PC-9 (cell line): ENCODE measurements around the gene REEP6. TPM values are rescaled to one million over a fixed set of nuclear protein-coding genes. Genes with fewer than 3 reads are reported as not detected.
A peak's percentile ranks its signal among the peaks of the same experiment; 100 is the strongest.

Experiments
- BruUV-seq: library from RNA; stranded (reverse); fragments of 400-500 nt; replicated peaks from 2 replicates; lab custom pipeline; 2021; lab: Mats Ljungman, UMichigan
- CTCF ChIA-PET: fragments of 300-600 bp; sonication (Branson Sonifier 250); formaldehyde crosslinking; loops from one replicate; lab custom pipeline; 2022; ENCODE audit warnings: antibody characterized with exemption; lab: Charles Lee
- POLR2A ChIA-PET: fragments of 300-600 bp; sonication (Branson Sonifier 250); formaldehyde crosslinking; loops from one replicate; lab custom pipeline; 2022; ENCODE audit warnings: antibody characterized with exemption; ENCODE audit not compliant: unreplicated experiment; lab: Charles Lee
- DNase-seq, 2 experiments: peaks; one replicate each; pipeline versions ENCODE4 v3.0.0 to v3.0.0-alpha.2; 2015 to 2022; ENCODE audit warnings: mixed read lengths in 1 of 2
- H2AFZ ChIP-seq: fragments of 200-600 bp; sonication (generic); 2 replicates; pipeline ENCODE4 v1.8.1; 2017; ENCODE audit warnings: antibody characterized with exemption
- H3F3A ChIP-seq: fragments of 200-600 bp; sonication (generic); 2 replicates; pipeline ENCODE4 v1.8.1; 2017; ENCODE audit warnings: antibody characterized with exemption, mild to moderate bottlenecking, low read depth; ENCODE audit not compliant: insufficient read depth
- H3K27ac ChIP-seq: fragments of 200-600 bp; sonication (generic); 2 replicates; pipeline ENCODE4 v1.6.1; 2016; ENCODE audit warnings: mixed run types
- H3K27me3 ChIP-seq: fragments of 200-600 bp; sonication (generic); 2 replicates; pipeline ENCODE4 v1.6.1; 2016; ENCODE audit warnings: low read depth, mixed run types; ENCODE audit not compliant: insufficient read depth
- H3K36me3 ChIP-seq: fragments of 200-600 bp; sonication (generic); 2 replicates; pipeline ENCODE4 v1.6.1; 2016; ENCODE audit warnings: low read depth, mixed run types
- H3K4me1 ChIP-seq: fragments of 200-600 bp; sonication (generic); replicated peaks from 2 replicates; pipeline ENCODE4 v1.6.1; 2016; ENCODE audit warnings: mixed run types; ENCODE audit not compliant: insufficient read depth
- H3K4me2 ChIP-seq: fragments of 200-600 bp; sonication (generic); 2 replicates; pipeline ENCODE4 v1.6.1; 2017; ENCODE audit warnings: mixed run types
- H3K4me3 ChIP-seq: fragments of 200-600 bp; sonication (generic); 2 replicates; pipeline ENCODE4 v1.6.1; 2016; ENCODE audit warnings: mixed run types
- H3K79me2 ChIP-seq: fragments of 200-600 bp; sonication (generic); 2 replicates; pipeline ENCODE4 v1.6.1; 2017; ENCODE audit warnings: low read depth, mixed run types
- H3K9me2 ChIP-seq: fragments of 200-600 bp; sonication (generic); 2 replicates; pipeline ENCODE4 v1.8.1; 2017; ENCODE audit warnings: mild to moderate bottlenecking; ENCODE audit not compliant: insufficient read depth
- H3K9me3 ChIP-seq: fragments of 200-600 bp; sonication (generic); 2 replicates; pipeline ENCODE4 v1.8.1; 2016; ENCODE audit warnings: low read depth; ENCODE audit not compliant: insufficient read depth
- H4K20me1 ChIP-seq: fragments of 200-600 bp; sonication (generic); 2 replicates; pipeline ENCODE4 v1.8.1; 2017; ENCODE audit not compliant: insufficient read depth
- EZH2 ChIP-seq: fragments of 200-600 bp; sonication (generic); IDR thresholded peaks from 2 replicates; pipeline ENCODE4 v1.8.0; 2017; ENCODE audit warnings: antibody characterized with exemption, low read depth
- intact Hi-C: fragments of 100-400 bp; cut with micrococcal nuclease; formaldehyde crosslinking; loops from one replicate; pipeline ENCODE4 v1.10.0; 2022; ENCODE audit not compliant: unreplicated experiment
- total RNA-seq: library from RNA; stranded (reverse); gene quantifications from 2 replicates; pipeline ENCODE4 v1.2.3, GENCODE V29; 2021
- TF ChIP-seq, protein P1 (sequence below): fragments of 200-600 bp; sonication (generic); conservative IDR thresholded peaks from 2 replicates; pipeline ENCODE4 v1.6.1; 2017; ENCODE audit warnings: mixed run types, antibody characterized with exemption, mild to moderate bottlenecking, moderate library complexity

Gene REEP6
- total RNA-seq, 1 experiment from 2014 or later, result 39.5 TPM

DNA sequence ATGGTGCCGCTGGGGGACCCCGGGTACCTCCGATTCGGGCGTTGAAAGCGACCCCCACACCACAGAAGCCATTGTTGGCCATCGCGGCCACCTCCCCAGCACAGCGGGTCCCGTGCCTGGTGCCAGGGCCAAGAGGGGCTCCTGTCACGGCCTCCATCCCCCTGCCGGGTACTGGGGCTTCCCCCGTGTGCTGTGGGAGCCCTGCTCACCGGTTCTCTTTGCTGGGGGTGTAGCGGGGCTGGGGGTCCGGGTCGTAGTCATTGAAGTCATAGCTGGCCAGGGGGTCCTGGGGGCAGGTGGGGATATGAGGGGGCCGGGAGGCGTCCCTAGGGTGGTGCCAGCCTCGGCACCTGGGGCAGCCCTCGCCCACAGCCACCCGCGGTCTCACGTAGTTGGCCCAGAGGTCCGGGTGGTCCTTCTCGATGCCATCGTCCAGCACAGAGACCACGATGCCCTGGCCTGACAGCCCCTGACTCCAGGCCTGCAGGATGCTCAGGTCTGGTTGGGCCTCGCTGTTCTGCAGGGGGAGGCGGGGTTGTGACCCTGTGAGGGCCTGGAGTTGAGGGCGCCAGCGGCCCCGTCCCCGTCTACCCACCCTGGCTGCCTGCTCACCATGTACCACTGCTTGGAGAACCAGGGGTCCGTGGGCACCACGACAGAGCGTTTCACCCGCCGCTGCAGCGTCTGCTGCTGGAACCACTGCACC is 3.3 kb upstream of the REEP6 start:
- no peaks in the 10 kb centered on the region for H3K9me2 ChIP-seq
- no TSS peak for BruUV-seq
- POLR2A ChIA-PET, result no interaction called here

GRCh38 chr19:1488282-1488601 is 2.7 kb upstream of the REEP6 start:
- intact Hi-C loops, result no loop called here
- no peak for DNase-seq
- peaks cover 12% of the 10 kb centered on the region for H3K4me1 ChIP-seq
- no peaks in the 10 kb centered on the region for H3K9me2 ChIP-seq
- H3K36me3 ChIP-seq, result no peaks in the 10 kb centered on the region
- no peaks in the 10 kb centered on the region for H3K27me3 ChIP-seq
- no peak overlapping the region for H3K27ac ChIP-seq
- BruUV-seq, result no TSS peak
- CTCF ChIA-PET, result interaction anchor here (0.7 kb wide), 1 partner anchor 244 kb away, joined by 5 read pairs; no protein-coding TSS in a partner anchor
- no peak overlapping the region for H3K4me3 ChIP-seq
- no peak for TF ChIP-seq EZH2
- TF ChIP-seq, protein P1, sequence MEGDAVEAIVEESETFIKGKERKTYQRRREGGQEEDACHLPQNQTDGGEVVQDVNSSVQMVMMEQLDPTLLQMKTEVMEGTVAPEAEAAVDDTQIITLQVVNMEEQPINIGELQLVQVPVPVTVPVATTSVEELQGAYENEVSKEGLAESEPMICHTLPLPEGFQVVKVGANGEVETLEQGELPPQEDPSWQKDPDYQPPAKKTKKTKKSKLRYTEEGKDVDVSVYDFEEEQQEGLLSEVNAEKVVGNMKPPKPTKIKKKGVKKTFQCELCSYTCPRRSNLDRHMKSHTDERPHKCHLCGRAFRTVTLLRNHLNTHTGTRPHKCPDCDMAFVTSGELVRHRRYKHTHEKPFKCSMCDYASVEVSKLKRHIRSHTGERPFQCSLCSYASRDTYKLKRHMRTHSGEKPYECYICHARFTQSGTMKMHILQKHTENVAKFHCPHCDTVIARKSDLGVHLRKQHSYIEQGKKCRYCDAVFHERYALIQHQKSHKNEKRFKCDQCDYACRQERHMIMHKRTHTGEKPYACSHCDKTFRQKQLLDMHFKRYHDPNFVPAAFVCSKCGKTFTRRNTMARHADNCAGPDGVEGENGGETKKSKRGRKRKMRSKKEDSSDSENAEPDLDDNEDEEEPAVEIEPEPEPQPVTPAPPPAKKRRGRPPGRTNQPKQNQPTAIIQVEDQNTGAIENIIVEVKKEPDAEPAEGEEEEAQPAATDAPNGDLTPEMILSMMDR, result no peak
- H3K9me3 ChIP-seq, result no peaks in the 10 kb centered on the region
- no peak overlapping the region for H2AFZ ChIP-seq
- POLR2A ChIA-PET, result no interaction called here
- no peaks in the 10 kb centered on the region for H4K20me1 ChIP-seq
- H3F3A ChIP-seq, result peaks cover 7% of the 10 kb centered on the region; the same call in 1 of the 2 replicates
- H3K79me2 ChIP-seq, result peaks cover 11% of the 10 kb centered on the region
- H3K4me2 ChIP-seq, result no peak overlapping the region

More for the DNA sequence above, 3.3 kb upstream of the REEP6 start:
- no peak for TF ChIP-seq EZH2
- TF ChIP-seq, protein P1, result no peak
- intact Hi-C loops, result no loop called here
- H3K27ac ChIP-seq, result no peak overlapping the region
- peaks cover 11% of the 10 kb centered on the region for H3K79me2 ChIP-seq
- peaks cover 7% of the 10 kb centered on the region; the same call in 1 of the 2 replicates for H3F3A ChIP-seq
- H3K4me2 ChIP-seq, result no peak overlapping the region
- no peaks in the 10 kb centered on the region for H4K20me1 ChIP-seq
- H3K4me3 ChIP-seq, result no peak overlapping the region
- no peaks in the 10 kb centered on the region for H3K9me3 ChIP-seq
- CTCF ChIA-PET, result no interaction called here
- no peak overlapping the region for H2AFZ ChIP-seq
- peaks cover 7% of the 10 kb centered on the region for H3K4me1 ChIP-seq
- H3K36me3 ChIP-seq, result no peaks in the 10 kb centered on the region
- H3K27me3 ChIP-seq, result no peaks in the 10 kb centered on the region
- DNase-seq, result no peak

DNA sequence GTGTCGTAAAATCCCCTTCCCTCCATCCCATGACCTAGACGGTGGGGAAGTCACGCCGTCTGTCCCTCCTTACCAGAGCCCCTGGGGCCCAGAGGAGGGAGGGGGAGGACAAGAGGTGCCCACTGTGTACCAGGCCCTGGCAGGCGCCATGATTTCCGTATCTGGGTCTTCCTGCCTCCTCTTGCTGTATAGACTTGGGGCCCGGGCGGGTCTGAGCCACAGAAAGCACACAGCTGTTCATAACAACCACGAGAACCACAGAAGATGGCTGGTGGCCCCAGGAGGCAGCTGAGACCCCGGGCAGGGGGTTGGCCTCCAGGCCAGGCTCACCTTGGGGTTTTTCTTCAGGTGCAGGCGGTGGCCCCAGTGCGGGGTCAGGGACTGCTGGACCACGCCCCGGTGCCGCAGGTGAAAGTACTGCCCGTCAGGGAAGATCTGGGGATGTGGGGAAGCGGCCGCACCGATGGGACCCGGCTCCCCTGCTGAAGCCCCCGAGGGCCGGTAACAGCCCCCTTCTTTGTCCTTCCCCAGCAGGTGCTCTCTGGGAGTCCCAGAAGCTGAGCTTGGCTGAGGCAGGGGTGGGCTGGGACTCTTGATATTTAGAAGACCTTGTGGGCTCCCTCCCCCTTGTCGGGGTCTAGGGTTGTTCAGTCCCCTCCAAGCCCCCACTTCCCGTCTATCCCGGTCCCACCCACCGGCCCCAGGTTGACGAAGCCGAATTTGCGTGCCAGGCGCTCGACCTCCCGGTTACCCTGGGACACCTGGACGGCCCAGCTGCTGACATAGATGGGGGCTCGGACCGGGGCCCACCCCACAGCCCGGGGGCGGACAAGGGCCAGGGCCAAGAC is 1.3 kb upstream of the REEP6 start:
- POLR2A ChIA-PET, result no interaction called here

More for the DNA sequence above, 1.3 kb upstream of the REEP6 start:
- H3K4me3 ChIP-seq, result peak overlapping the region; percentile 66
- no peak for DNase-seq
- CTCF ChIA-PET, result no interaction called here
- H3F3A ChIP-seq, result peaks cover 7% of the 10 kb centered on the region; the same call in 1 of the 2 replicates
- no peaks in the 10 kb centered on the region for H4K20me1 ChIP-seq
- H3K4me2 ChIP-seq, result peak overlapping the region; percentile 78
- peaks cover 11% of the 10 kb centered on the region for H3K79me2 ChIP-seq
- H3K9me3 ChIP-seq, result no peaks in the 10 kb centered on the region
- H3K9me2 ChIP-seq, result no peaks in the 10 kb centered on the region
- TF ChIP-seq, protein P1, result no peak
- TF ChIP-seq EZH2, result no peak
- peak overlapping the region; percentile 78 for H2AFZ ChIP-seq
- intact Hi-C loops, result loop anchor here (2.0 kb wide), 1 partner anchor 45 kb away; no protein-coding TSS in a partner anchor
- BruUV-seq, result TSS peak; percentile 56
- H3K4me1 ChIP-seq, result peaks cover 13% of the 10 kb centered on the region
- no peaks in the 10 kb centered on the region for H3K36me3 ChIP-seq
- no peaks in the 10 kb centered on the region for H3K27me3 ChIP-seq
- H3K27ac ChIP-seq, result no peak overlapping the region
